GM19468 (cell line): ENCODE measurements around the gene PRKCG.
"Not testable (repeated sequence)": the region's sequence is repeated elsewhere in the genome, so short reads cannot be mapped to it uniquely, and the experiment has no call there.

Experiments used
- ATAC-seq: cut with Tn5 transposase; IDR thresholded peaks from one replicate; pipeline ENCODE4 v1.9.1; 2021; ENCODE audit warnings: mild to moderate bottlenecking, moderate library complexity, moderate number of reproducible peaks; ENCODE audit not compliant: unreplicated experiment; ENCODE audit errors: extremely low read depth

The PRKCG gene

GRCh38 chr19:53927739-53928138 is 45.7 kb downstream of the PRKCG start:
- no peak for ATAC-seq

GRCh38 chr19:53936029-53936428 is 54.0 kb downstream of the PRKCG start:
- ATAC-seq = no peak

- ATAC-seq = no peak
These were observed 60.2 kb downstream of the PRKCG start for GRCh38 chr19:53942001-53942786.

DNA sequence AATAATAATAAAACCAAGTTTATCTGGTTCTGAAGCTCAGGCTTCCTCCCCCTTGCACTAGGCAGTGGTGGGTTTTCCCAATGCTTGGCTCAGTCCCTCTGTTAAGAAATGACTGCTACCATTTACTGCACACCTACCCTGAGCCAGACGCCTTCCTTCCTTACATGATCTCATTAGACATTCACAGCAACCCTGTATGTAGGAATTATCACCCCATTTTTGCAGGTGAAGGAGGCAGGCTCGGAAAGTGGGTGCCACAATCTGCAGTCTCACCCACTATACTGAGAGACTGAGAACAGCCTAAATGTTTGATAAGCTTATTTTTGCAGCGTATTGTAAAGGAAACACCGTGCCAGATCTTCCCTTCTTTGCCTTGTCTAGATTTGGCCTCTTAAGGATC is 62.4 kb downstream of the PRKCG start:
- no peak for ATAC-seq

DNA sequence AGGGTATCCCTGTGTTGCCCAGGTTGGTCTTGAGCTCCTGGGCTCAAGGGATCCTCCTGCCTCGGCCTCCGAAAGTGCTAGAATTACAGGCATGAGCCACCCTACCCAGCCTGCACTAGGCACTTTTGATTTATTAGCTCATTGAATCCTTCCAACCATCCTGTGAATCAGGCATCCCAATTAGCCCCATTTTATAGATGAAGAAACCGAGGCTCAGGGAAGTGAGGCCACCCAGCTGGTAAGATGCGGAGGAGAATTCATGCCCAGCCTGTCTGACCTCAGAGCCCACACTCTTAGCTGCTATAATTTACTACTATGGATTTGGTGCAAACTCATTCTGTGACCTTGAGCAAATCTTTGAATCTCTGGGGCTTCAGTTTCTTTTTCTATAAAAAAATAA is 62.9 kb downstream of the PRKCG start:
- ATAC-seq = no peak

GRCh38 chr19:53945441-53945840 is 63.4 kb downstream of the PRKCG start:
- no peak for ATAC-seq

DNA sequence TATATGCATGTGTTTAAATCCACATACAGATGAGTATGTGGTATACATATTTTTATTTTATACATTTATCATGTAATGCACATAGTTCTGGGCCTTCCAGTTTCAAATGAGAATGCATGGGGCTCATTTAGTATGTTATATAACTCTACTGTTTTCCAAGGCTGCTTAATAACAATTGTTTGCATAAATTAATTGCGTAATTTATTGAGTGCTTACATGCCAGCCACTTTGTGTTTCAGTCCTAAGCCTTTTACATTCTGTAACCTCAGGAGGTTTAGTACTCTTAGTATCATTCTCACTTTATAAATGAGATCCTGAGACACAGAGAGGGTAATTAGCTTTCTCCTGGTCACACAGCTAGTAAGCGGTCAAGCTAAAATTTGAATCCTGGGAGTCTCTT is 64.0 kb downstream of the PRKCG start:
- ATAC-seq = no peak

DNA sequence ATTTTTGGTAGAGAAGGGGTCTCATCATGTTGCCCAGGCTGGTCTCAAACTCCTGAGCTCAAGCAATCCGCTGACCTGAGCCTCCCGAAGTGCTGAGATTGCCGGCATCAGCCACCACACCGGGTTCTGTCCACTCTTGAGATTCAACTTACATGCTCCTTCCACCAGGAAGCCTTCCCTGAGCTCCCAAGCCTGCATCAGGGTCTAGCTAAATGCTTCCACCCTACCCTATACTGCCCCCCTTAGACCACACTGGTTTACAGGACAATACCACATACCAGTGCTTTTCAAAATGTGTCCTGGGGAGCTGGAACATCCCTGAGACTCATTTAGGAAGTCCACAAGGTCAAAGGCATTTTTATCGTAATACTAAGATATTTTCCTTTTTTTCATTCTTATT is 65.6 kb downstream of the PRKCG start:
- no peak for ATAC-seq

- ATAC-seq = not testable (repeated sequence)
These were observed 66.6 kb downstream of the PRKCG start for GRCh38 chr19:53948611-53949010.

DNA sequence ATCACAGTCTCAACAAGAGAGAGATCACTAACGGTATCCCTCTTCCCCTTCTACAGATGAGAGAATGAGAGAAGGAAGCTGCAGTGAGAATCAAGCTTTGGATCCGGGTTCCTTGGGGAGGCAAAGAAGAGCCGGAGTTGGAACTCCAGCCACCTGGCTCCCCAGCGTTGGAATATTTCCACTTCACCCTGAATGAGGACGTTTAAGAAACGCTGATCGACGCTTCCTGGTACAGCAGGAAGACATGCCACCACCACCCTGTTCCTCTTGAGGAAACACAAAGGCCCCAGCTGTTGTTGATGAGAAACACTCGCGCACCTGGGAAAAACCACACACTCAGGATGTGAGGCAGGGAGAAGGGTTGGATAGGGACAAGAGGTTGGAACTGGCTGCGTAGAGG is 69.4 kb downstream of the PRKCG start:
- no peak for ATAC-seq

DNA sequence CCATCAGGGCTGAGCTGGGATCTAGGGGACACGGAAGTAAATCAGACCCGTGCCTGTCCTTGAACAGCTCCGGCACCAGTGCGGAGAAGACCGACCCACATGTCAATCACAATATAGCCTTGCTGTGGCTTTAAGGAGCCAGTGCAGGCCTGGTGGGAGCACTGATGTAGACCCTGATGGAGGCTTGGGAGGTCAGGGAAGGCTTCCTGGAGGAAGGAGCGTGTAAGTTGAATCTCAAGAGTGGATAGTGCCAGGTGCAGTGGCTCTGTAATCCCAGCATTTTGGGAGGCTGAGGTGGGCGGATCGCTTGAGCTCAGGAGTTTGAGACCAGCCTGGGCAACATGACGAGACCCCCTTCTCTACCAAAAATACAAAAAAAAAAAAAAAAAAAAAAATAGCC is 70.0 kb downstream of the PRKCG start:
- ATAC-seq = no peak

GRCh38 chr19:53953383-53953782 is 71.4 kb downstream of the PRKCG start:
- ATAC-seq = no peak
